Stimulated activated CD4-positive, alpha-beta T cell treated with anti-CD3 and anti-CD28 coated beads, Interleukin-12 subunit alpha, Interleukin-12 subunit beta, amount 100 ng/mL, for 48 hours (primary cell): ENCODE results near the gene SLC35E3.

Experiments used
- DNase-seq, 3 donors: peaks; one replicate each; pipeline ENCODE4 v3.0.0-alpha.2; 2020; ENCODE audit warnings: low read depth in 2 of 3, low spot score in 1 of 3

Gene SLC35E3

DNA sequence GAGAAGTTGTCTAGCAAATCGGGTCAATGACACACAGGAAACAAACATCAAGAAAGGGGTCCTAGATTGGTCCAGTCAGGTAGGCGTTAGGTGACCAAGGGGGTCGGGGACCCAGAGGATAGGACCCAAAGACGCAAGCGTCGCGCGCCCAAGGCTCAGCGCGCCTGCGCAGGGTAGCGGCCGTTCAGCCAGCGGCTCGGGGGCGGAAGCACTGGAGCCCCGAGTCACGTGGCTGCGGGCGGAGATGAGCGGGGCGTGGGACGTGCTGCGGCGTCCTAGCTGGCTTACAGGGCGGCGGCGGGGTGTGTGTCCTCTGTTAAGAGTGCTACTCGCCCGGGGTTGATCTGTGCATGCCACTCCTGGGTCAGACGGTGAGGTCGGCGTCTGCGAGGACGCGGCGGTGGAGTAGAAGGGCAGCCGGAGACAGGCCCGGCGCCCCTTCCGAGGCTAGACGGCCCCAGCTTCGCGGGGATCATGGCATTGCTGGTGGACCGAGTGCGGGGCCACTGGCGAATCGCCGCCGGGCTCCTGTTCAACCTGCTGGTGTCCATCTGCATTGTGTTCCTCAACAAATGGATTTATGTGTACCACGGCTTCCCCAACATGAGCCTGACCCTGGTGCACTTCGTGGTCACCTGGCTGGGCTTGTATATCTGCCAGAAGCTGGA is at the start of gene SLC35E3:
Gene SLC35E3 (plus strand): TSS at position 273 of the 668 bp plus-strand sequence. CDS start 202 bp downstream, at position 475.
- peak; percentile 84 to 89 (median 87) for DNase-seq

DNA sequence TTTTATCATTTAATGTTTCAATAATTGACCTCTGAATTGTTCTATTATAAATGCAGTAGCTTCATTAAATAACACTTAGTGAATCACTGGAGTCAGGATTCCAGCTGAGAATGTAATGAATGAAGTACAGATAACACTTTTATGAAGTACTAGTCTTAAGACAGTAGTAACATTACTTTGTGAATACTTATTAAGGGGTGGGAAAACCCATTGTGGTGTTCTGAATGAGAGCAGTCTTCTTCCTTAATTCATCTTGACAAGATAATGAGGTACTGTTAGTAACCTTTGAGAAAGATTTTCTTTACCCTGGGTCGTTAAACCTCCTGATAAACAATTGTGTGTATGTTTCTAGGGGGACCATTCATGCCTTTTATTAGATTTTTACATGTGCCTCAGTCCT is 46.5 kb upstream of the SLC35E3 start:
- no peak for DNase-seq

DNA sequence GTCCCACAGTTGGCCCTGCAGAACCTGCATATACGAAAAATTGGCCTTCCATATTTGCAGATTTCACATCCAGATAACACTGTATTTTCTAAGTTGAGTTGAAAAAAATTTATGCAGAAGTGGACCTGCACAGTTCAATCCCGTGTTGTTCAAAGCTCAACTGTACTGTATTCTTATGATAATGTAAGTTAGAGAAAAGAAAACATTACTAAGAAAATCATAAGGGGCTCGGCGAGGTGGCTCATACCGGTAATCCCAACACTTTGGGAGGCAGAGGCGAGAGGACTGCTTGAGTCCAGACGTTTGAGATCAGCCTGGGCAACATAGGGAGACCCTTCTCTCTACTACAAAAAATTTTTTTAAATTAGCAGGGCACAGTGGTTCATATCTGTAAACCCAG is 18.2 kb upstream of the SLC35E3 start:
- DNase-seq: no peak

DNA sequence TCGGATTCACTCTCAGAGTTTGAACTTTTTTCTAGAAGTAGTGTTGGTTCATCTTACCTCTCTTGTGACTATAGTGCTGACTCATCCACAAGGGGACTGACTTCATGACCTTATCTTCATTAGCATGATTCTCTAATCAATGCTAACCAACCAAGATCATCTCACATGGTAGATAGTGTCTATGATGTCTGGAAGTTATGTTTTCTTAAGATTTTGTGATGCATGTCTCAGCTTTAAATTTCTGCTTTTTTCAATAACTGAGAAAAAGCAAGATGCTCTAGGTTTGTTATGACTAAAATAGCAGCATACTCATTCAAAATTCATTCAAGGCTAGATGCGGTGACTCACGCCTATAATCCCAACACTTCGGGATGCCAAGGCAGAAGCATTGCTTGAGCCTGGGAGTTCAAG is 12.3 kb upstream of the SLC35E3 start:
- no peak for DNase-seq

DNA sequence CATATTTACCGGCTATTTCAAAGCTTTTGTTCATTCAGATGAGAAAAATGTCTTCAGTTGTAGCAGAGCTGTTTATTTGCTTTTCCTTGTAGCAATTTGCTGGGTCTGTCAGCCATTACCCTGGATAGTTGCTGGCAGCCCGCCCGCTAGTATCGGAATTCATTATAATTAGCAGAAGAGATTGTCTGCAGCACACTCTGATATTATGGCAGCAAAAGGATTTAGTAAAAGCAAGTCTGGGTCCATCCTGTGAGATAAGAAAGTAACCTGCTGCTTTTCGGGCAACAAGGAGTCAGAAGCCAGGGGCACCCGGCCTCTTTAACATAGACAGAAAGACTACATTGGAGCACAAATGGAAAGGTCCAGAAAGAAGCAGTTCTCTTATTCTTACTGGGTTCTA is 6.1 kb upstream of the SLC35E3 start:
- DNase-seq: no peak

DNA sequence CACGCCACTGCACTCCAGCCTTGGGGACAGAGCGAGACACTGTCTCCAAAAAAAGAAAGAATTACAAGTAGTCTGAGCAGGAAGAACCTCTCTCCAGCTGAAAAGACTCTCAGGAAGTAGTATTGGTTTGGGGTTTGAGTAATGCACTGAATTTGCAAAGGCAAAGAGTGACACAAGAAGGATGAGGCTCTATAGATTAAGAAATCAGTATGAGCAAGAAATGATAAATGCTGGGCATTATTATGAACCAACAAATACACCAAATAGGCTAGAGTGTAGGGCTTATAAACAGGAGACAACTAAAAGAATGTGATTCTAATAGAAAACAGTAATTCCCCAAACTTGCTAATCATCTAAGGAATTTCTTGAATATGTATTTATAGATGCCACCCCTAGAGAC is 2.6 kb upstream of the SLC35E3 start:
- no peak for DNase-seq

DNA sequence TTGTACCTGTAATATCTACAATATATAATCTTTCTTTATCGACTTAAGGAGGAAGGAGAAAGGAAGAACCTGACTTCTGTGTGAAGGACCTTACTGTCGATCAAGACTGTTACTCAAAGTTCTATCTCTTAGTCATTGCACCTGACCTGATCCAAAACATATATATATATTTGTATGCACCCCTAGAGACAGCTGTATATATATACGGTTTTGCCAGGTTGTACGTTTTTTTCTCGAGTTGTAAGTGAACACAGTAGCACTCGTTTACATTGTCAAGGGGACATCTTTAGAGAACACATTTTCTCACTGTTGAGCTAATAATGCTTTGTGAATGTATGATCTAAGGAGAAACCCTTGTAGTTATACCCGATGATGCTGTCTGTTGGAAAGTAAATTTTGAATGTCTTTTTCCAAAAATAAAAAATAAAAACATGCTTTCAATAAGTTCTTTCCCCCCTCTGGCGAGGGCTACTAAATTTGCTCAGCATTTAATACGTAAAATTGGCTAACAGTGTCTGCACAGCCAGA is 536 bp upstream of the SLC35E3 start:
- DNase-seq: no peak

DNA sequence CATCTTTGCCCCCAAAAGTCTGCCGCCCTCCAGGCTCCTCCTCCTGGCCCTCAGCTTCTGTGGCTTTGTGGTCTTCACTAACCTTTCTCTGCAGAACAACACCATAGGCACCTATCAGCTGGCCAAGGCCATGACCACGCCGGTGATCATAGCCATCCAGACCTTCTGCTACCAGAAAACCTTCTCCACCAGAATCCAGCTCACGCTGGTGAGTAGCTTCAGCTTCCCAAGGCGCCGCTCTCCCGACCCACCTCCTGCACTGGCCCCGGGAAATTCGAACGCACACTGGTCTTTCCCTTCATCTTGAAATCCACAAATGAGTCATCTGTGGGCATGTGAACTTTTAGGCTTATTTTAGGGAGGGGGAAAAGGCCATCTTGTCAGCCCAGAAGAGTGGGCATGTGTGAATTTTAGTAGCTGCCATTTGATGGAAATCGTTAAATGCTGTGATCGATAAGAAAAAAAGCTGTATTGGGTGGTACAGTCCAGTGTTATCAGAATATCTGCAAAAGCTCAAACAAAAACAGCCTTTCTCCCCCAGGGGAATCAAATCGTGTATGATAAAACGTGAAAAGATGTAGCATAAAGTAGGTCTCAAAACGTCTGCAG is 700 bp downstream of the SLC35E3 start:
- peak; percentile 9 to 20 (median 20) for DNase-seq

DNA sequence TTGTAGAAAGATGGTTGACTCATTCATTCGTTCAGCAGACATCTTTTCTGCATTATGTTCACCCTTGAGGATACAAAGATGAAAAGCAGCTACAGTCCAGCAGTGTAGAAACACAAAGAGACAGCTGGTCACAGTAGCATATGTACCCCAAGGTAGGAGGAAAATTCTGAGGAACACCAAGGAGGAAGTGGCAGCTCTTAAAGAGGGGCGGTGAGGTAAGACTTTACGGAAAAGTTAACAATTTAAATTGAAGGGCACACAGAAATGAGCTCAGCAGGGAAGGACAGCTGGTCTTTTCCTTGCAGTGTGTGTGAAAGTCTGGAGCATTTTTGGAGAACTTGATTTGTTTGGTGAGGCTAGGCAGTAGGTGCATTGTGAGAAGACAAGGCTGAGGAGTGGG is 3.5 kb downstream of the SLC35E3 start:
- no peak for DNase-seq

DNA sequence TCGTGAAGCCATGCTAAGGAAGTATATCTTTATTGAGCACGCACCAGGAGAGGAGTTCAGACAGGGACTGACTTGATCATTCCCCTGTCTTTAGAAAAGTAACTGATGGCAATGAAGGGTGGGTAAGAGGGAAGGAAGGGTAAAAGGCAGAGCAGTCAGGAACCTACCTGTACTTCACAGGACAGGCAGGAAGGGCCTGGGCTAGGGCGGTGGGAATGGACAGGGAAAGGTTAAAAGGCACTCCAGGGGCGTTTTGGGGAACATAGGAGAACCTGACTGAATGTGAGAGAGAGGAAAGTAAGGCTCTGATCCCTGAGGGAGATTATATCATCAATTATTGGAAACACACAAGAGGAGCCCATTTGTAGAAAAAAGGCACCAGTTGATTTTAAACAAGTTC is 3.9 kb downstream of the SLC35E3 start:
- DNase-seq: no peak

DNA sequence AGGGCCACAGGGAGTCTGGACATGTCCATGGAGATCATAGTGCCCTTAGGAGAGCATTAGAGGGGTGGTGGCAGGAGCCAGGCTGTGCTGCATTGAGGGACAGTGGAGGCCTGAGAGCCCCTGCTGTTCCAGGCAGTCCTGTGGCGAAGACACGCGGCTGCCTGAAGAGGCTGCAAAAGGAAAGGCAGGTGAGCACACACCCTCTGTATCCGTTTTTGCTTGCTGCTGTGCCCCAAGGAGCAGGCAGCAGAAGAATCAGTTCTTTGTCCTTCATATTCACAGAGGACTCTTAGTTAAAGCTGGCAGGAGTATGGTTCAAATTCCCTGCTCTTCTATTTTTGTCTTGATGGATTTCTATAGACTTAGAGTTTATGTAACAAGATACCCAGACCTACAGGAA is 4.5 kb downstream of the SLC35E3 start:
- DNase-seq: no peak

DNA sequence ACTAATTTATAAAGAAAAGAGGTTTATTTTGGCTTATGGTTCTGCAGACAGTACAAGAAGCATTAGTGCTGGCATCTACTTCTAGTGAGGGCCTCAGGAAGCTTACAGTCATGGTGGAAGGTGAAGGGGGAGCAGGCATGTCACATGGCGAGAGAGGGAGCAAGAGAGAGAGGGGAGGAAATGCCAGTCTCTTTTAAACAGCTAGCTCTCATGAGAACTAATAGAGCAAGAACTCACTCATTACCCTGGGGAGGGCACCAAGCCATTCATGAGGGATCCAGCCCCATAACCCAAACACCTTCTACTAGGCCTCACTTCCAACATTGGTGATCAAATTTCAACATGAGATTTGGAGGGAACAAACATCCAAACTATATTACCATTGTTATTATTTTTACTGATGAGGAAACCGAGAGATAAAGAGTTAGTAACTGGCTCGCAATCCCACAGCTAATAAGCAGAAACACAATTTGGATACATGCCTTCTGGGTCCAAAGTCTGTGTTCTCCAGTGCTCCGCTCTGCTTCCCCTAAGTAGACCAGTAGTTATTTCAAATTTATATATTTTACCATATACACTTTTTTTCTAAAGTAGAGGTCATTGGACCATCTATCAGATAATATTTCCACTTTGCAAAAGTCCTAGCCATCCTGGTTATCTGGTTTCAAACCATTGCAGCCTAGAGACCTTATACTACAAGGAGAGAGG is 9.7 kb downstream of the SLC35E3 start:
- no peak for DNase-seq

DNA sequence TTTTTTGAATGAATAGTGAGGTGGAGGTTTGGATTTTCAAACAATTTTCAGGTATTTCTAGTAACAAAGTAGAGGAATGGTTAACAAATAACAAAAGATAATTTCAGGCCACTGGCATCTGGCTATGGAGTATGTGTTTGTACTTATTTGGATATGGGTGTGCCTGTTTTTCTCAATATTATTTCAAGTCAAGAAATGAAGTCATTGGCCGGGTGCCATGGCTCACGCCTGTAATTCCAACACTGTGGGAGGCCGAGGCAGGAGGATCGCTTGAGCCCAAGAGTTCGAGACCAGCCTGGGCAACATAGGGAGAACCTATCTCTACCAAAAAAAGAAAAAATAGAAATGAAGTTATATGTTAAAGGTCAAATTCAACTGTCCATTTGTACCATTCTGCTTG is 13.9 kb downstream of the SLC35E3 start:
- DNase-seq: no peak

DNA sequence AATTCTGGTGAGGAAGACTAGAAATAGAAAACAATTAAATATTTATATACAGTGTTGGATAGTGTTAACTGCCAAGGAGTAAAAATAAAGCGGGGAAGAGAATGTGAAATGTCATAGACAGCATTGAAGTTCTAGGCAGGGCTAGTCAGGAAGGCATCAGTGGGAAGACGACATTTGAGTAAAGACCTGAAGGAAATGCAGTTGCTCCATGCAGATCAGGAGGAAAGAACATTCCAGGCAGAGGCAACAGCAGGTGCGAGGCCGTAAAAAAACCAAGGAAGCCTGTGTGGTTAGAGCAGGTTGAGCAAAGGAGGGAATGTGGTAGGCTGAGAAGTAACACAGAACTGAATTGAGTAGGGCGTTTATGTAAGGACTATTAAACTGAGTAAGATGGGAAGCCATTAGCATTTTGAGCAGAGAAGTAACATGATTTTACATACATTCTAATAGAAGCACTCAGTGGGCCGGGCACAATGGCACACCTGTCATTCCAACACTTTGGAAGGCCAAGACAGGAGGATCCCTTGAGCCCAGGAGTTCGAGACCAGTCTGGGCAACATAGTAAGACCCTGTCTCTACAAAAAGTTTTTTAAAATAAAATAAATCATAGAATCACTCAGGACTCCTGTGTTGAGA is 14.9 kb downstream of the SLC35E3 start:
- no peak for DNase-seq

DNA sequence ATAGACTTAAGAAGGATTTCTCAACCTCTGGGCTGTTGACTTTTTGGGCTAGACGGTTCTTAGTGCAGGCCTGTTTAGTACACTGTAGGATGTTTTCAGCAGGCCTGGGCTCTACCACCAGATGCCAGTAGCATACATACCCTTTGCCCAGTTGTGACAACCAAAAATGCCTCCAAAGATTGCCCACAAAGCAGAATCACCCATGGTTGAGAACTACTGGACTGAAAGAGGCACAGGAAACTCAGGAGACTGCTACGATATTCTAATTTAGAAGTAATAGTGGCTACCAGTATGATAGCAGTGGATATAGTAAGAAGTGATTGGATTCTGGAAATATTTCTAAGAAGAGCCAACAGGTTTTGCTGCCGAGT is 15.5 kb downstream of the SLC35E3 start:
- no peak for DNase-seq

DNA sequence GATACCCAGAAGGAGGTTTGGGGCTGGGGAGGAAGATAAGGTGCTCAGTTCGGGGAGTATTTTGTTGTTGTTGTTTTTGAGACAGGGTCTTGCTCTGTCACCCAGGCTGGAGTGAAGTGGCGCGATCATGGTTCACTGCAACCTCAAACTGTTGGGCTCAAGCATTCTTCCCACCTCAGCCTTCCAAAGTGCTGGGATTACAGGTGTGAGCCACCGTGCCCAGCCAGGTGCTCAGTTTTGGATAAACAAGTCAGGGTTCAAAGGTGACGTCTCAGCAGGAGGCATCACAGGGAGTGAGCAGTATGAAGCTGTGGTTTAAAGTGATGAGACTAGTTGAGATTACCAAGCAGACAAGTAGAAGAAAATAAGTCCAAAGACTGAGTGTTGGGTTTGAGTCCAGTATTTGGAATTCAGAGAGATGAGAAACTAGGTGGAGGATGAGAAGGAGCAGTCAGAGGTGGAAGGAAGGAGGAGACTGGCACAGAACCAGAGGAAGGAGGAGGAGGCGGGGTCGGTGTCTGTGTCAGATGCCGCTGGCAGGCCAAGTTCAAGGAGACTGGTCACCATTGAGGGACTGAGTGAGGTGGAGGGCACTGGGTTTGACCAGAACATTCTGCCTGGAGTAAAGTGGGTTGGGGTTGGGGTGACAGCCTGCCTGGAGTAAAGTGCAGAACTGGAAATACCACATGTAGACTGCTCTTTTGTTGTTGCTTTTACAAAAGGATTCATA is 16.1 kb downstream of the SLC35E3 start:
- no peak for DNase-seq

DNA sequence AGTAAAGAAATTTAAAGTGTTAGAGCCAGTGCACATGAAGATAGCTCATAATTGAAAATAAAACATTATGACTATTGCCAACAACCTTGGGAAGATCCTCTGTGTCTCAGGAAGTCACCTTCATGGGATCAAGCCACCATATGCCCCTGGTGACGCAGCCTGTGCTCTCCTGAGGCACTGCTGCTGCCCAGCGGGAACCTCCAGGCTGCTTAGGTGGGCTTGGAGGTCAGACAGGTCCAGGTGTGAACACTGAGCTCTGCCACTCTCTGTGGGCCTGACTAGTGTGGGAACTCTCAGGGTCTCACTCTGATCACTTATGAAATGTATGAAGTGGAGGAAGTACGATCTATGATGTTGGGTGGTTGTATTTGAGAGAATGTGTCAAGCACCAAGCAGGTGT is 16.7 kb downstream of the SLC35E3 start:
- DNase-seq: no peak

DNA sequence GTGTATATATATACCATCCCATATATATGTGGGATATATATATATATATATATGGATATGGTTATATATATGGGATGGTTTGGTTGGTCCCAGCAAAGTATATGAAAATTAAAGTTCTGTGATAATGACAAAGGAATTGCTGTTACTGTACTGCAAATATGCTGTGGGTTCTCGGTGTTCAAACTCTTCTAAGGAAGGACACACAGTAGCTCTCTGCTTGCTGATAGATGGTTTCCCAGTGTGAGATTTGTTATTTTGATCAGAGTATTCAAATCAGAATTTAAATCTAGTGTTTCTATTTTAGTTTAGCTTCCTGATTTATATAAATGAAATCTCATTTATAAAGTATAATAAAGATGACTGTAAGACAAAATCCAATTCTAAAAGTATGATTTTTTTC is 19.7 kb downstream of the SLC35E3 start:
- DNase-seq: no peak

DNA sequence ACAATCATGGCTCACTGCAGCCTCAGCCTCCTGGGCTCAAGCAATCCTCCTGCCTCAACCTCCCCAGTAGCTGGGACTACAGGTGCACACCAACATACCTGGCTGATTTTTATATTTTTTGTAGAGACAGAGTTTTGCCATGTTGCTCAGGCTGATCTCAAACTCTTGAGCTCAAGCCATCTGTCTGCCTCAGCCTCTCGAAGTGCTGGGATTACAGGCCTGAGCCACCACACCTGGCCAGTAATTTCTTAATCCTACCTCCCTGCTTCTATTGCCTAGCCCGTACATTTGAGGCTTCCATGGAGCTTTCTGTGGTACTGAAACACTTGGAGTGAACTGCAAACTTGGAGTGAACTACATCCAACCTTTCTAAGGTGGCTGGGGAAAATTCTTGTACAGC is 20.7 kb downstream of the SLC35E3 start:
- no peak for DNase-seq

DNA sequence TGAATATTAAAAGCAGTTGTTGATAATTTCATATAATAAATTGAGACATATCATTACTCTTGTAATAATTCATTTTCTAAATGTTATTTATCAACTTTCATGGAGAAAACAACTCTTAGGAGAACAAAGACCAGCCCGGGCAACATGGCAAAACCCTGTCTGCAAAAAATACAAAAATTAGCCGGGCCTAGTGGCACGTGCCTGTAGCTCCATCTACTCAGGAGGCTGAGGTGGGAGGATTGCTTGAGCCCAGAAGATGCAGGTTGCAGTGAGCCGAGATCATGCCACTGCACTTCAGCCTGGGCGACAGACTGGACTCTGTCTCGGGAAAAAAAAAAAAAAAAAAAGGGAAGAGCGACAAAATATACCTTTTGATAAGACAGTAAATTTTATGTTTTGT is 21.2 kb downstream of the SLC35E3 start:
- DNase-seq: no peak

DNA sequence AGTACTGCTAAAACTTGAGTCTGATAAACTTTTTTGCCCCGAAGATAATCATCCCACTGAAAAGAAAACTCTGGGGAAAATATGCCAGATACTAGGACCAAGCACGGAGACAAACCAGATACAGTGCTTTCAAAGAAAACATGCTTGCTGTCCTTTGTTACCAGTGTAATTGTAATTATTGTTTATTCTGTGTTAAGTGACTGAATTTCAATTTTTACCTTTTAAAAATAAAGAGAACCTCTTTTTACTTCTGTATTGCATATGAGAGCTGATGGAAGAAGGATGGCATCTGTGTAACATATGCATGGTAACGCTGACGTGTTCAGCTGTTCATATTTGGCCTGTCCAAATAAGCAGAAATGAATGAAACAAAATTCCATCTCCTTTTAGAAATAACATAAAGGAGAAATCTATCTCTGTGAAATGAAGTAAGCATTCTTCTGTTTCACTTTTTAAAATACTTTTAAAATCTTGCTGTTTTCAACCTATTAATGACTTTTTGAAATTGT is 22.5 kb downstream of the SLC35E3 start:
- no peak for DNase-seq
